Endothelial cell of umbilical vein (primary cell): ENCODE measurements around the gene ALOX15.

ENCODE experiments used
- CTCF ChIP-seq, 2 donors: IDR thresholded peaks; 1 replicate in 1 of 2; 2 replicates in 1 of 2; pipeline ENCODE4 v1.5.1; 2011; ENCODE audit warnings: low read length in 2 of 2, mild to moderate bottlenecking in 2 of 2, moderate library complexity in 2 of 2, control low read depth in 1 of 2, inconsistent platforms in 1 of 2, low read depth in 1 of 2; ENCODE audit not compliant: insufficient read depth in 1 of 2; ENCODE audit errors: extremely low read depth in 1 of 2
- EZH2 ChIP-seq: IDR thresholded peaks from 2 replicates; pipeline ENCODE4 v1.6.1; 2012; ENCODE audit warnings: borderline replicate concordance, low read depth, mild to moderate bottlenecking, moderate library complexity, low read length, inconsistent platforms; ENCODE audit not compliant: severe bottlenecking
- FOS ChIP-seq: IDR thresholded peaks from 2 replicates; pipeline ENCODE4 v1.6.1; 2011; ENCODE audit warnings: mild to moderate bottlenecking, low read length, moderate library complexity, borderline replicate concordance; ENCODE audit not compliant: insufficient read depth
- GATA2 ChIP-seq: IDR thresholded peaks from 2 replicates; pipeline ENCODE4 v1.7.0; 2011; ENCODE audit warnings: low read depth, mild to moderate bottlenecking, moderate library complexity, mixed read lengths, low read length; ENCODE audit not compliant: insufficient read length, insufficient read depth
- JUN ChIP-seq: IDR thresholded peaks from 2 replicates; pipeline ENCODE4 v1.6.1; 2011; ENCODE audit warnings: borderline replicate concordance, low read depth; ENCODE audit not compliant: insufficient read length, insufficient read depth
- MAX ChIP-seq: IDR thresholded peaks from 2 replicates; pipeline ENCODE4 v1.6.1; 2011; ENCODE audit not compliant: insufficient read depth, insufficient read length
- MYC ChIP-seq: IDR thresholded peaks from one replicate; pipeline ENCODE4 v1.6.1; 2011; ENCODE audit warnings: mild to moderate bottlenecking, low read depth, low read length
- POLR2A ChIP-seq: IDR thresholded peaks from 2 replicates; pipeline ENCODE4 v1.6.1; 2012; ENCODE audit warnings: low read depth, mild to moderate bottlenecking, control low read depth, low read length
- POLR2AphosphoS5 ChIP-seq: IDR thresholded peaks from 2 replicates; pipeline ENCODE4 v1.6.1; 2012; ENCODE audit warnings: low read depth, mild to moderate bottlenecking, control low read depth, low read length, moderate library complexity; ENCODE audit not compliant: insufficient read depth

- TF ChIP-seq CTCF (IDR thresholded peaks at IDR 0.05; ENCODE audit: extremely low read depth in 1 of 2, insufficient read depth in 1 of 2, low read depth in 1 of 2, low read length in 2 of 2) (no peak), EZH2 (no peak), POLR2AphosphoS5 (no peak), POLR2A (no peak), JUN (no peak), MAX (no peak), FOS (no peak), GATA2 (no peak), MYC (no peak)
Observed at GRCh38 chr17:4642286-4642685, 808 bp upstream of the ALOX15 start.
